ENCODE results near the gene RYR2.

RYR2 gene

DNA sequence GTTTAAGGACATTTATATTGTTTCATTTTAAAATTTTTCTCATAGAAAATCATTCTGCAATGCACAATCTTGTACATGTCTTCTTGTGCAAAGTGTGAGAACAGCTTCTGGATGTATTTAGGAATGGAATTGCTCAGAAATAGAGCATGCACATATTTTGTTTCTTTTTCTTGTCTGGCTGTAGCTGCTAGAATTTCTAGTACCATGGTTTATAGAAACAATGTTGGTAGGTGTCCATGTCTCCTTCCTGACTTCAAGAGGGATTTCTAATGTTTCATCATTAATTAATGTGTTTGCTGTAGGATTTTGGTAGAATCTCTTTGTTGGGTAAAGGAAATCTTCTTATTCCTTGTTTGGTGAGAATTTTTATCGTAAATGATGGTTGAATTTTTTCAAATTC lies 99.0 kb downstream of the RYR2 start:
- no peaks in the 10 kb centered on the region for H3K79me2 ChIP-seq (ENCODE audit: low read length)
- H3K9me3 ChIP-seq (ENCODE audit: insufficient read depth, low read length), result no peaks in the 10 kb centered on the region
- H3K27me3 ChIP-seq (ENCODE audit: low read depth, low read length), result peaks cover 22% of the 10 kb centered on the region
- no peak overlapping the region for H3K4me3 ChIP-seq (ENCODE audit: low read length)
- TF ChIP-seq EZH2phosphoT487 (IDR thresholded peaks at IDR 0.05; ENCODE audit: low read depth), result no peak
- TF ChIP-seq, protein P1, sequence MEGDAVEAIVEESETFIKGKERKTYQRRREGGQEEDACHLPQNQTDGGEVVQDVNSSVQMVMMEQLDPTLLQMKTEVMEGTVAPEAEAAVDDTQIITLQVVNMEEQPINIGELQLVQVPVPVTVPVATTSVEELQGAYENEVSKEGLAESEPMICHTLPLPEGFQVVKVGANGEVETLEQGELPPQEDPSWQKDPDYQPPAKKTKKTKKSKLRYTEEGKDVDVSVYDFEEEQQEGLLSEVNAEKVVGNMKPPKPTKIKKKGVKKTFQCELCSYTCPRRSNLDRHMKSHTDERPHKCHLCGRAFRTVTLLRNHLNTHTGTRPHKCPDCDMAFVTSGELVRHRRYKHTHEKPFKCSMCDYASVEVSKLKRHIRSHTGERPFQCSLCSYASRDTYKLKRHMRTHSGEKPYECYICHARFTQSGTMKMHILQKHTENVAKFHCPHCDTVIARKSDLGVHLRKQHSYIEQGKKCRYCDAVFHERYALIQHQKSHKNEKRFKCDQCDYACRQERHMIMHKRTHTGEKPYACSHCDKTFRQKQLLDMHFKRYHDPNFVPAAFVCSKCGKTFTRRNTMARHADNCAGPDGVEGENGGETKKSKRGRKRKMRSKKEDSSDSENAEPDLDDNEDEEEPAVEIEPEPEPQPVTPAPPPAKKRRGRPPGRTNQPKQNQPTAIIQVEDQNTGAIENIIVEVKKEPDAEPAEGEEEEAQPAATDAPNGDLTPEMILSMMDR (IDR thresholded peaks at IDR 0.05; ENCODE audit: low read depth, low read length), result no peak
- no peak overlapping the region for H3K9ac ChIP-seq (ENCODE audit: low read length)
- H3K36me3 ChIP-seq (replicated peaks; ENCODE audit: low read depth, low read length), result no peaks in the 10 kb centered on the region
- H4K20me1 ChIP-seq (ENCODE audit: insufficient read depth, low read length), result no peaks in the 10 kb centered on the region
- H2AFZ ChIP-seq (ENCODE audit: low read depth, low read length), result no peak overlapping the region
- no peaks in the 10 kb centered on the region for H3K4me1 ChIP-seq (ENCODE audit: low read length)
- H3K4me2 ChIP-seq (ENCODE audit: low read length), result no peak overlapping the region
- H3K27ac ChIP-seq (ENCODE audit: low read length), result no peak overlapping the region

- H3K27ac ChIP-seq (ENCODE audit: low read length), result no peak overlapping the region
These were observed 99.5 kb downstream of the RYR2 start for GRCh38 chr1:237141502-237141901.

DNA sequence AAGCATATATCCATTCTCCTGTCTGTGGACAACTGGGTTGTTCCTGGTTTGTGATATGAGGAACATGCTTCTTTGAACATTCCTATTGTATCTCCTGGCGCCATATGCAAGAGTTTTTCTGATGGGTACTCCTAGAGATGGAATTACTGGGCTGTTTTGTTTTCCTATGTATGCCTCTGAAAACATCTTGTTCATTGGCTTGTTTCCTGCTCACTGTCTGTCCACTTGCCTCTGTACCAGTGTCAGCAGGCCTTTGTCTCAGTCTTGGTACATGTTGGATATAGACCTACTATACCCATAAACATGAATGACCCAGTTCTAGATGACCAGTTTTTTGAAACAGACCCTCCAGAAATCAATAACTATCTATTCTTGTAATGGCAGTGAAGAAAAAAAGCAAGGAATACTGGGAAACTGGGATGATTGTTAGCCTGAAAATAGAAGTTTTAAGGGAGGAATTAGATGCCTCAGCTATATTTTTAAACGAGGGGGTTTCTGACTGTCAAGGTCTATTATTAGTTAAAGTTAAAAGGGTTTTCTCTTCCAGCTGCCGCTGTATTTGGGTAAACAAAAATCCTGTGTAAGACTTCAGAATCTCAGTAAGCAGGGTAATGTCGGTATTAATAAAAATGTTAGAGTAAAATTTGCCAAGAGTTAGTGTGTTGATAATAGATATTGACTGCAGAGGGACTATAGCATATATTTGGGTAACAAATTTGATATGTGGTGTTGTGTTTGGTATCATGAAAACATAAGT lies 103.6 kb downstream of the RYR2 start:
- no peaks in the 10 kb centered on the region for H3K79me2 ChIP-seq (ENCODE audit: low read length)
- H3K27ac ChIP-seq (ENCODE audit: low read length), result no peak overlapping the region
- H3K4me3 ChIP-seq (ENCODE audit: low read length), result no peak overlapping the region
- no peak for TF ChIP-seq EZH2phosphoT487 (IDR thresholded peaks at IDR 0.05; ENCODE audit: low read depth)
- TF ChIP-seq, protein P1 (IDR thresholded peaks at IDR 0.05; ENCODE audit: low read depth, low read length), result no peak
- H4K20me1 ChIP-seq (ENCODE audit: insufficient read depth, low read length), result no peaks in the 10 kb centered on the region
- no peak overlapping the region for H2AFZ ChIP-seq (ENCODE audit: low read depth, low read length)
- H3K9ac ChIP-seq (ENCODE audit: low read length), result no peak overlapping the region
- no peaks in the 10 kb centered on the region for H3K9me3 ChIP-seq (ENCODE audit: insufficient read depth, low read length)
- H3K36me3 ChIP-seq (replicated peaks; ENCODE audit: low read depth, low read length), result no peaks in the 10 kb centered on the region
- no peak overlapping the region for H3K4me2 ChIP-seq (ENCODE audit: low read length)
- H3K4me1 ChIP-seq (ENCODE audit: low read length), result no peaks in the 10 kb centered on the region
- peaks cover 21% of the 10 kb centered on the region; the same call in 1 of the 2 replicates for H3K27me3 ChIP-seq (ENCODE audit: low read depth, low read length)

More at GRCh38 chr1:237141502-237141901, 99.5 kb downstream of the RYR2 start:
- no peak overlapping the region for H3K4me2 ChIP-seq (ENCODE audit: low read length)
- no peaks in the 10 kb centered on the region for H3K9me3 ChIP-seq (ENCODE audit: insufficient read depth, low read length)
- no peaks in the 10 kb centered on the region for H4K20me1 ChIP-seq (ENCODE audit: insufficient read depth, low read length)
- TF ChIP-seq, protein P1 (IDR thresholded peaks at IDR 0.05; ENCODE audit: low read depth, low read length), result no peak
- TF ChIP-seq EZH2phosphoT487 (IDR thresholded peaks at IDR 0.05; ENCODE audit: low read depth), result no peak
- no peaks in the 10 kb centered on the region for H3K4me1 ChIP-seq (ENCODE audit: low read length)
- H3K36me3 ChIP-seq (replicated peaks; ENCODE audit: low read depth, low read length), result no peaks in the 10 kb centered on the region
- peaks cover 27% of the 10 kb centered on the region for H3K27me3 ChIP-seq (ENCODE audit: low read depth, low read length)
- H3K4me3 ChIP-seq (ENCODE audit: low read length), result no peak overlapping the region
- H3K79me2 ChIP-seq (ENCODE audit: low read length), result no peaks in the 10 kb centered on the region
- no peak overlapping the region for H2AFZ ChIP-seq (ENCODE audit: low read depth, low read length)
- H3K9ac ChIP-seq (ENCODE audit: low read length), result no peak overlapping the region

DNA sequence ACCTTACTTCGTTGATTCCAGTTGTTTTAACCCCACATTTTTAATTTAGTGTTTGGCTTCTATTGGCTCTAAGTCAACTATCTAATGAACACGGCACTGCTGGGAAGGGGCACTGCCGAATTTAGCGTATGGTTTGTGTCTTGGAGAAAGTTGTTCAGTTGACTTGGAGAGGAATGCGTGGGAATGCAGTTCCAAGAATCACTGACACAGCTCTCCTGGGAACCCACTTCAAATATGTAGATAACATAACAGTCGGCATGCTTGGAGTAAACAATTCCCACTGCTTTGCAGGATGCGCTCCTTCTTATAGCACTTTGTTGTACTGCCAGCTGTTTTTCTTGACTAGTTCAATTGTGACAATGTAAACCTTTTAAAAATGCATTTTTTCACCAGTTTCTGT lies 104.3 kb downstream of the RYR2 start:
- TF ChIP-seq, protein P1 (IDR thresholded peaks at IDR 0.05; ENCODE audit: low read depth, low read length), result no peak
- no peak for TF ChIP-seq EZH2phosphoT487 (IDR thresholded peaks at IDR 0.05; ENCODE audit: low read depth)
- H3K9ac ChIP-seq (ENCODE audit: low read length), result no peak overlapping the region
- H3K4me2 ChIP-seq (ENCODE audit: low read length), result no peak overlapping the region
- H3K27ac ChIP-seq (ENCODE audit: low read length), result no peak overlapping the region
- H3K79me2 ChIP-seq (ENCODE audit: low read length), result no peaks in the 10 kb centered on the region
- no peaks in the 10 kb centered on the region for H3K4me1 ChIP-seq (ENCODE audit: low read length)
- no peaks in the 10 kb centered on the region for H3K9me3 ChIP-seq (ENCODE audit: insufficient read depth, low read length)
- no peak overlapping the region for H2AFZ ChIP-seq (ENCODE audit: low read depth, low read length)
- H3K4me3 ChIP-seq (ENCODE audit: low read length), result no peak overlapping the region
- no peaks in the 10 kb centered on the region for H4K20me1 ChIP-seq (ENCODE audit: insufficient read depth, low read length)
- peaks cover 22% of the 10 kb centered on the region; the same call in 1 of the 2 replicates for H3K27me3 ChIP-seq (ENCODE audit: low read depth, low read length)
- H3K36me3 ChIP-seq (replicated peaks; ENCODE audit: low read depth, low read length), result no peaks in the 10 kb centered on the region

Measured in OCI-LY3 (cell line).